ENCODE measurements around the gene DAP.
"Not testable (repeated sequence)": the region's sequence is repeated elsewhere in the genome, so short reads cannot be mapped to it uniquely, and the experiment has no call there.

Gene DAP

GRCh38 chr5:10719965-10720364, 41.1 kb downstream of the DAP start:
- peaks cover 74 to 100% (median 96%) of the 10 kb centered on the region in 11 experiments for H3K36me3 ChIP-seq
- H3K9me3 ChIP-seq (replicated peaks in 1 of 11): peaks cover 6 to 52% (median 38%) of the 10 kb centered on the region in 11 experiments; a peak in 19 of 22 replicates
- H3K4me3 ChIP-seq: no peak overlapping the region
- TF ChIP-seq Cebpa-rat (IDR thresholded peaks at IDR 0.05): no peak
- H3K9ac ChIP-seq: no peak overlapping the region
- peaks cover 0 to 69% (median 28%) of the 10 kb centered on the region in 11 experiments; a peak in 11 of 22 replicates for H4K20me1 ChIP-seq
- no peaks in the 10 kb centered on the region for H3K27me3 ChIP-seq
- peaks cover 0 to 23% (median 2%) of the 10 kb centered on the region in 10 experiments; a peak in 10 of 20 replicates for H3K4me1 ChIP-seq
- no peak overlapping the region for H3K4me2 ChIP-seq
- H3K27ac ChIP-seq: no peak overlapping the region

- H3K36me3 ChIP-seq: peaks cover 78 to 100% (median 97%) of the 10 kb centered on the region in 11 experiments
- H4K20me1 ChIP-seq: peaks cover 0 to 68% (median 31%) of the 10 kb centered on the region in 11 experiments; a peak in 12 of 22 replicates
- peaks cover 6 to 55% (median 39%) of the 10 kb centered on the region in 11 experiments; a peak in 19 of 22 replicates for H3K9me3 ChIP-seq (replicated peaks in 1 of 11)
- not testable (repeated sequence) for H3K27ac ChIP-seq, H3K27me3 ChIP-seq, H3K4me3 ChIP-seq, H3K9ac ChIP-seq, H3K4me2 ChIP-seq
- H3K4me1 ChIP-seq: peaks cover 0 to 13% (median 0%) of the 10 kb centered on the region in 10 experiments; a peak in 1 of 20 replicates
Measured at GRCh38 chr5:10718617-10719016, 42.4 kb downstream of the DAP start.

- Histone ChIP-seq H3K9me3 (replicated peaks in 1 of 11) (peaks cover 6 to 56% (median 38%) of the 10 kb centered on the region in 11 experiments; a peak in 19 of 22 replicates), H4K20me1 (peaks cover 0 to 75% (median 37%) of the 10 kb centered on the region in 11 experiments; a peak in 12 of 22 replicates), H3K36me3 (peaks cover 77 to 100% (median 98%) of the 10 kb centered on the region in 11 experiments), H3K4me1 (peaks cover 0 to 13% (median 0%) of the 10 kb centered on the region in 10 experiments; a peak in 1 of 20 replicates)
- not testable (repeated sequence) for H3K4me3 ChIP-seq, H3K27ac ChIP-seq, H3K27me3 ChIP-seq, H3K9ac ChIP-seq, H3K4me2 ChIP-seq
Measured at GRCh38 chr5:10716825-10717224, 44.2 kb downstream of the DAP start.

- peaks cover 6 to 47% (median 29%) of the 10 kb centered on the region in 11 experiments; a peak in 18 of 22 replicates for H3K9me3 ChIP-seq (replicated peaks in 1 of 11)
- peaks cover 76 to 100% (median 98%) of the 10 kb centered on the region in 11 experiments for H3K36me3 ChIP-seq
- no peak overlapping the region for H3K27ac ChIP-seq
- no peak overlapping the region for H3K4me3 ChIP-seq
- no peak overlapping the region for H3K9ac ChIP-seq
- H3K4me1 ChIP-seq: peaks cover 0 to 9% (median 0%) of the 10 kb centered on the region in 10 experiments; a peak in 1 of 20 replicates
- no peaks in the 10 kb centered on the region for H3K27me3 ChIP-seq
- no peak for TF ChIP-seq Cebpa-rat (IDR thresholded peaks at IDR 0.05)
- no peak overlapping the region for H3K4me2 ChIP-seq
- peaks cover under 1 to 86% (median 47%) of the 10 kb centered on the region in 11 experiments; a peak in 14 of 22 replicates for H4K20me1 ChIP-seq
Measured at GRCh38 chr5:10715605-10716290, 45.3 kb downstream of the DAP start.

- 0 out of 22 replicates have a peak overlapping the region, but pooled peaks of 1 of the 11 experiments have one; percentile 40 for H3K27ac ChIP-seq
- peaks cover 67 to 97% (median 85%) of the 10 kb centered on the region in 11 experiments for H3K36me3 ChIP-seq
- peaks cover 5 to 96% (median 64%) of the 10 kb centered on the region in 11 experiments; a peak in 17 of 22 replicates for H4K20me1 ChIP-seq
- H3K9ac ChIP-seq: no peak overlapping the region
- no peaks in the 10 kb centered on the region for H3K27me3 ChIP-seq
- H3K4me1 ChIP-seq: peaks cover 0 to 9% (median 0%) of the 10 kb centered on the region in 10 experiments; a peak in 6 of 20 replicates
- no peak overlapping the region for H3K4me2 ChIP-seq
- H3K9me3 ChIP-seq (replicated peaks in 1 of 11): peaks cover 5 to 20% (median 9%) of the 10 kb centered on the region in 11 experiments; a peak in 17 of 22 replicates
- H3K4me3 ChIP-seq: no peak overlapping the region
- no peak for TF ChIP-seq Cebpa-rat (IDR thresholded peaks at IDR 0.05)
Measured at GRCh38 chr5:10712574-10713366, 48.3 kb downstream of the DAP start.

GRCh38 chr5:10711562-10711961, 49.5 kb downstream of the DAP start:
- Histone ChIP-seq H3K36me3 (peaks cover 61 to 96% (median 78%) of the 10 kb centered on the region in 11 experiments), H4K20me1 (peaks cover 5 to 98% (median 64%) of the 10 kb centered on the region in 11 experiments; a peak in 18 of 22 replicates), H3K4me3 (no peak overlapping the region)

GRCh38 chr5:10710513-10711128, 50.4 kb downstream of the DAP start:
- no peak overlapping the region for H3K9ac ChIP-seq

More at GRCh38 chr5:10711562-10711961, 49.5 kb downstream of the DAP start:
- Histone ChIP-seq H3K27me3 (no peaks in the 10 kb centered on the region), H3K9me3 (replicated peaks in 1 of 11) (peaks cover 0 to 12% (median 3%) of the 10 kb centered on the region in 11 experiments; a peak in 5 of 22 replicates), H3K9ac (no peak overlapping the region), H3K4me2 (no peak overlapping the region), H3K27ac (peak overlapping the region in 5 of 11 experiments; percentile 13 to 40 (median 25); a peak in 6 of 22 replicates), H3K4me1 (peaks cover 0 to 21% (median 12%) of the 10 kb centered on the region in 10 experiments; a peak in 18 of 20 replicates)
- no peak for TF ChIP-seq Cebpa-rat (IDR thresholded peaks at IDR 0.05)

GRCh38 chr5:10709933-10710332, 51.1 kb downstream of the DAP start:
- Histone ChIP-seq H3K4me3 (no peak overlapping the region), H3K36me3 (peaks cover 45 to 83% (median 66%) of the 10 kb centered on the region in 11 experiments), H3K9ac (no peak overlapping the region)

More at GRCh38 chr5:10710513-10711128, 50.4 kb downstream of the DAP start:
- Histone ChIP-seq H3K27ac (peak overlapping the region in 2 of 11 experiments; percentile 25 to 40; a peak in 1 of 22 replicates), H4K20me1 (peaks cover 5 to 97% (median 69%) of the 10 kb centered on the region in 11 experiments; a peak in 18 of 22 replicates), H3K4me1 (peaks cover 7 to 30% (median 21%) of the 10 kb centered on the region in 10 experiments), H3K9me3 (replicated peaks in 1 of 11) (peaks cover 0 to 12% (median 3%) of the 10 kb centered on the region in 11 experiments; a peak in 5 of 22 replicates), H3K36me3 (peaks cover 52 to 90% (median 73%) of the 10 kb centered on the region in 11 experiments), H3K4me2 (no peak overlapping the region), H3K27me3 (no peaks in the 10 kb centered on the region), H3K4me3 (no peak overlapping the region)
- no peak for TF ChIP-seq Cebpa-rat (IDR thresholded peaks at IDR 0.05)

More at GRCh38 chr5:10709933-10710332, 51.1 kb downstream of the DAP start:
- Histone ChIP-seq H3K27ac (peak overlapping the region in 1 of 11 experiments; percentile 40; a peak in 1 of 22 replicates), H4K20me1 (peaks cover 5 to 94% (median 63%) of the 10 kb centered on the region in 11 experiments; a peak in 18 of 22 replicates), H3K9me3 (replicated peaks in 1 of 11) (peaks cover 0 to 10% (median 0%) of the 10 kb centered on the region in 11 experiments; a peak in 4 of 22 replicates), H3K4me1 (peaks cover 14 to 37% (median 28%) of the 10 kb centered on the region in 10 experiments), H3K4me2 (no peak overlapping the region), H3K27me3 (no peaks in the 10 kb centered on the region)
- TF ChIP-seq Cebpa-rat (IDR thresholded peaks at IDR 0.05): no peak

Data from BLaER1 treated with 17β-estradiol and CSF1 and Interleukin-3, amounts not matched to agents 10 nM and 100 nM (cell line).